ENCODE results near the gene TAF1B. TPM values are rescaled to one million over a fixed set of nuclear protein-coding genes. Genes with fewer than 3 reads are reported as not detected.

Gene TAF1B
- total RNA-seq, 1 donor: 29.8 TPM

DNA sequence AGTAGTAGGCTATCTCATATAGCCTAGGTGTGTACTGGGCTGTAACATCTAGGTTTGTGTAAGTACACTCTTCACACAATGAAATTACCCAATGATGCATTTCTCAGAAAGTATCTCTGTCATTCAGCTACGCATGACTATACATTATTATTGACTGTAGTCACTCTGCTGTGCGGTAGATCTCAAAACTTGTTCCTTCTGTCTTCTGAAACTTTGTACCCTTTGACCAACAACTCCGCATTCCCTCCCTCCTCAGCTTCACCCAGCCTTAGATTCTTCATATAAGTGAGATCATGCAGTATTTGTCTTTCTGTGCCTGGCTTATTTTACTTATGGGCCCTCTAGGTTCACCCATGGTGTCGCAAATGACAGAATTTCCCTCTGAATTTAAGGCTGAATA, 49.0 kb downstream of the TAF1B start:
- H3K4me3 ChIP-seq (ENCODE audit: low read depth, low read length): no peak overlapping the region
- no peak for DNase-seq (ENCODE audit: low read depth)
- TF ChIP-seq, protein P1, sequence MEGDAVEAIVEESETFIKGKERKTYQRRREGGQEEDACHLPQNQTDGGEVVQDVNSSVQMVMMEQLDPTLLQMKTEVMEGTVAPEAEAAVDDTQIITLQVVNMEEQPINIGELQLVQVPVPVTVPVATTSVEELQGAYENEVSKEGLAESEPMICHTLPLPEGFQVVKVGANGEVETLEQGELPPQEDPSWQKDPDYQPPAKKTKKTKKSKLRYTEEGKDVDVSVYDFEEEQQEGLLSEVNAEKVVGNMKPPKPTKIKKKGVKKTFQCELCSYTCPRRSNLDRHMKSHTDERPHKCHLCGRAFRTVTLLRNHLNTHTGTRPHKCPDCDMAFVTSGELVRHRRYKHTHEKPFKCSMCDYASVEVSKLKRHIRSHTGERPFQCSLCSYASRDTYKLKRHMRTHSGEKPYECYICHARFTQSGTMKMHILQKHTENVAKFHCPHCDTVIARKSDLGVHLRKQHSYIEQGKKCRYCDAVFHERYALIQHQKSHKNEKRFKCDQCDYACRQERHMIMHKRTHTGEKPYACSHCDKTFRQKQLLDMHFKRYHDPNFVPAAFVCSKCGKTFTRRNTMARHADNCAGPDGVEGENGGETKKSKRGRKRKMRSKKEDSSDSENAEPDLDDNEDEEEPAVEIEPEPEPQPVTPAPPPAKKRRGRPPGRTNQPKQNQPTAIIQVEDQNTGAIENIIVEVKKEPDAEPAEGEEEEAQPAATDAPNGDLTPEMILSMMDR (IDR thresholded peaks at IDR 0.05; ENCODE audit: insufficient read depth, low read depth, low read length): no peak

DNA sequence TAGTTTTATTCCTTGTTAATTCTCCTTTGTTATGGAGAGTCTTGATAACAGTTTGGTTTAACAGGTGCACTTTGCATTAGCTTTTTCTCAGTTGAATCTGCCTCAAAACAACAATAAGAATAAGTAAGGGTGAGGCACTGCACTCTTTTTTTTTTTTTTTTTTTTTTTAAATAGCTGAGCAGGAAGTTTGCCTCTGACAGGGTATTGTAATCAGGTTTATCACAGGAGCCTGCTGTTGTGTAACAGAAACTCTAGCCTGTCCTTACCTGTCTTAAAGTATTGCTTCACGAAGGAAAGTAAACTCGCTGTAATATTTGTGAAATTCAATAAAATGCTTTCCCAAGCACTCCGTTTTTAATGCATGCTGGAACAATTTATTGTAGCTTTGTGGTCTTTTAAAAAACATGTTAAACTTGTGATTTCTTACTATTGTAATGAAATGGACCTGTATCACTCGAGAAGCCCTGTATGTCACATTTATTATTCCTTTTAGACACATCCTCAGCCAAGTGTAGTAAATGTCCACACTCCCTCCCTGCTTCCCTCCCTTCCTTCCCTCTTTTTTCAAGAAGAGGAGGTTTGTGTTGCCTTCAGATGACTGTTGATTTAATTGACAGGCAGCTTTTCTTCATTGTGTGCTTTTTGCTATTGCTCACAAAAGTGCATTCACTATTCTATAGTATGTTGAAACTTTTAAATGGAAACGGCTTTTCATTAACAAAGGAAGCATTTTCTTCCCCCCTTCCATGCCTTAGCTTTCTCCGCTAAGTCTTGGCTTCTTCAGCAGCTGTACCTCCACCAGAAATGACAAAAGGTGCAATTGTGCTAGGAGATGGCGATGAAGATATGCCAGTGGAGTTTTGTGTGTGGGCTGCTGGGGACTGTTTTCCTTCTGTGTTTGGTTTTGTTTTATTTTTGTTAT, 52.7 kb downstream of the TAF1B start:
- TF ChIP-seq, protein P1 (IDR thresholded peaks at IDR 0.05; ENCODE audit: insufficient read depth, low read depth, low read length): no peak
- DNase-seq (ENCODE audit: low read depth): no peak
- no peak overlapping the region for H3K4me3 ChIP-seq (ENCODE audit: low read depth, low read length)

DNA sequence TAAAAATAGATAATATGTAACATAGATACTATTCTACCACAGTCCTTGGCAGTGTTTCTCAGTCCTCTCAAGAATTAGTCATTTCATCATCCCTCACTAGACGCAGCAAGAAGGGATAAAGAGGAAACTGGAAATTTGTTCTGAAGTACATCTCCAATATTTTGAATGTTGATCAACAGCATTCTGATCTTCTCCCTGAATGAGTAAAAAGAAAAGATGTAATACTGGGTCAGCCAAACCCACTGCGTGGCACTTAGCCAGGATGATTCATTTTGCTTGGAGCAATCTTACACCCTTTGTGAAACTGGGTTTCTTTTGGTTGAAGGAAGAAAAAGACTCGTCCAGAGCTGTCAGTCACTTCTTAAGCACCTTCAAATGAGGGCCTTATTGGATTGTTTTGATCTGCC, 54.1 kb downstream of the TAF1B start:
- peak; percentile 91 for DNase-seq (ENCODE audit: low read depth)
- H3K4me3 ChIP-seq (ENCODE audit: low read depth, low read length): no peak overlapping the region
- TF ChIP-seq, protein P1 (IDR thresholded peaks at IDR 0.05; ENCODE audit: insufficient read depth, low read depth, low read length): no peak

DNA sequence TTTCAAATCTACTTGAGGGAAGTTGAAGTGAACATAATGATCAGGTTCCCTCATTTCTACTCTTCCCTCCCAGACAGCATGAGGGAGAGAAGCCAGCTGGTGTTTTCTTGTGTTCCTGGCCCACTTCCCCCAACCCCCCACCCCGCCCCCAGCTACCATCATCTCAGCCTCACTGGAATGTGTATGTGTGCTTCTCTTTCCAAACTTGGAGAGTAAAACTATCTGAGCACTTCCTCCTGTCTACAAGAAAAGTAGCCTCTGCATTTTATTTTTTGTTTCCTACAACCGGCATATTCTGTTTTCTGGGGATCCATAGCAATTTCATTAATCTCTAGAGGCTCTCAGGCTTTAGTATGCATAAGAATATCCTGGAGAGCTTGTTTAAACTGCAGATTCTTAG, 54.6 kb downstream of the TAF1B start:
- no peak overlapping the region for H3K4me3 ChIP-seq (ENCODE audit: low read depth, low read length)
- DNase-seq (ENCODE audit: low read depth): no peak
- TF ChIP-seq, protein P1 (IDR thresholded peaks at IDR 0.05; ENCODE audit: insufficient read depth, low read depth, low read length): no peak

DNA sequence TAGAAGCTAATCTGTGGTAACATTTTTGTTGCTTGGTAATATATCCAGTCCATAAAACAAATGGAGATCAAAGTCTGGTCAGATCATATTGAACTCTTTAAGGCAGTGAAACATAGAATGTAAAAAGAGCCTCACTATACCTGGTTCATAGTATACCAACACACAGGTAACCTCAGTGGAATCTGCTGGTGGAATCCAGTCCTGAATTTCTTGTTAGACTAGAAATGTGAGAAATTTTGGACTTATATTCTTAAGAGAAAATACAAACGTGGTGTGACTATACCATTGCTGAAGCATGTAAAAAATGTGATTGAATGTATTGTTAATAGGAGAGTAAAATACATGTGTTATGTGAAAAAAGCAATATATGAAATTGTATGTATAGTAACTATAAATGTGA, 62.1 kb downstream of the TAF1B start:
- H3K4me3 ChIP-seq (ENCODE audit: low read depth, low read length): no peak overlapping the region
- TF ChIP-seq, protein P1 (IDR thresholded peaks at IDR 0.05; ENCODE audit: insufficient read depth, low read depth, low read length): no peak
- no peak for DNase-seq (ENCODE audit: low read depth)

DNA sequence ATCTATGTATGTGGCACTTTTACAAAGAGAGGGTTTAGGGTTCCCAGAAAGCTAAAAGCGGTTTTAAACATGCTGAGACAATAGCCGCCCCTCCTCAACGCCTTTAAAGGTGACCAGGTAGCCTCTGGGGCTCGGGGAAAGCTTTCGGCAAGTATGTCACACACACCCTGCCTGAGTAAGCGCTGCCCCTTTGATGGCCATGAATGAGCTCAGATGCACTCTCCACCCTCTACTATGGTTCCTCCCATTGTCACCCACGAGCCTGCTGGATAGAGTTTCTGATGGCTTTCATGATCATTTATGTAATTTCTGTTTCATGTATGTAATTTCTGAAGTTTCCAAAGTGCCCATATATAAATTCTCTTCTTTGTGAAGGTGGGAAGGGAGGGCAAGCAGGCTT, 64.1 kb downstream of the TAF1B start:
- H3K4me3 ChIP-seq (ENCODE audit: low read depth, low read length): no peak overlapping the region
- TF ChIP-seq, protein P1 (IDR thresholded peaks at IDR 0.05; ENCODE audit: insufficient read depth, low read depth, low read length): no peak
- no peak for DNase-seq (ENCODE audit: low read depth)
